HepG2 (cell line): Measurements from ENCODE around the gene CKAP2L. TPM values are rescaled to one million over a fixed set of nuclear protein-coding genes. Genes with fewer than 3 reads are reported as not detected.

Experiments used
- ATAC-seq: fragments of 200-7000 bp; cut with Tn5 transposase; 3 replicates; pipeline ENCODE4 v1.9.1; 2020; ENCODE audit warnings: mild to moderate bottlenecking, moderate library complexity
- BruUV-seq: library from RNA; stranded (reverse); fragments of 400-500 nt; replicated peaks from 2 replicates; lab custom pipeline; 2021; lab: Mats Ljungman, UMichigan
- CTCF ChIA-PET: fragments of 300-600 bp; formaldehyde crosslinking; extraction: SDS; loops from one replicate; lab custom pipeline; 2021; ENCODE audit warnings: low total read pairs, inconsistent platforms, low intra/inter-chr PET ratio; lab: Yijun Ruan, JAX
- POLR2A ChIA-PET: fragments of 350-600 bp; sonication (Branson Sonifier 250); formaldehyde crosslinking; loops from one replicate; lab custom pipeline; 2020; ENCODE audit warnings: antibody characterized with exemption, inconsistent platforms; lab: Yijun Ruan, JAX
- DNase-seq: peaks from one replicate; pipeline ENCODE4 v3.0.0-alpha.2; 2015; ENCODE audit warnings: low spot score
- FAIRE-seq: peaks from 3 replicates; lab custom pipeline; 2011; peaks lifted over from hg19 to GRCh38; lab: Jason Lieb, UNC
- H2AFZ ChIP-seq: one replicate; pipeline ENCODE4 v1.6.1; 2011; ENCODE audit warnings: low read length, inconsistent platforms
- H3K27ac ChIP-seq: fragments of 300-600 bp; 3 replicates; pipeline ENCODE4 v1.8.0; 2011; ENCODE audit warnings: mixed run types, mild to moderate bottlenecking, mixed read lengths, low read length, inconsistent platforms; ENCODE audit not compliant: insufficient read depth; ENCODE audit errors: extremely low read length
- H3K27me3 ChIP-seq, 2 experiments: fragments of 200-600 bp in 1 of 2; 2 replicates in 1 of 2; 3 replicates in 1 of 2; pipeline versions ENCODE4 v1.6.0 to v1.8.0; 2011; ENCODE audit warnings: low read length in 2 of 2, mild to moderate bottlenecking in 2 of 2, moderate library complexity in 2 of 2, inconsistent platforms in 1 of 2; ENCODE audit not compliant: insufficient read depth in 2 of 2, control insufficient read depth in 1 of 2
- H3K36me3 ChIP-seq, 2 experiments: fragments of 200-600 bp in 1 of 2; replicated peaks in 1 of 2; 2 replicates in 1 of 2; 3 replicates in 1 of 2; pipeline versions ENCODE4 v1.5.1 to v1.8.0; 2011; ENCODE audit warnings: low read length in 2 of 2, inconsistent platforms in 1 of 2; ENCODE audit not compliant: insufficient read depth in 2 of 2, control insufficient read depth in 1 of 2
- H3K4me1 ChIP-seq: 2 replicates; pipeline ENCODE4 v1.5.1; 2012; ENCODE audit warnings: low read length, inconsistent platforms; ENCODE audit not compliant: insufficient read depth
- H3K4me2 ChIP-seq: 2 replicates; pipeline ENCODE4 v1.6.0; 2011; ENCODE audit warnings: low read depth, low read length, inconsistent platforms
- H3K4me3 ChIP-seq, 3 experiments: fragments of 200-600 bp in 1 of 3; sonication (generic), shearing (Covaris generic) in 1 of 3; replicated peaks in 1 of 3; 2 replicates each; pipeline ENCODE4 v1.5.1; 2011 to 2016; ENCODE audit warnings: low read length in 3 of 3, inconsistent platforms in 2 of 3, low read depth in 2 of 3, mild to moderate bottlenecking in 2 of 3, control low read depth in 1 of 3, mixed read lengths in 1 of 3; ENCODE audit not compliant: insufficient read depth in 1 of 3
- H3K79me2 ChIP-seq: one replicate; pipeline ENCODE4 v1.6.1; 2011; ENCODE audit warnings: low read length, inconsistent platforms; ENCODE audit not compliant: insufficient read depth
- H3K9ac ChIP-seq: 2 replicates; pipeline ENCODE4 v1.6.0; 2011; ENCODE audit warnings: mild to moderate bottlenecking, low read depth, low read length, inconsistent platforms; ENCODE audit not compliant: insufficient read depth
- H3K9me3 ChIP-seq: 2 replicates; pipeline ENCODE4 v1.5.1; 2012; ENCODE audit warnings: mild to moderate bottlenecking, low read length
- H4K20me1 ChIP-seq: 2 replicates; pipeline ENCODE4 v1.6.0; 2011; ENCODE audit warnings: inconsistent platforms, mild to moderate bottlenecking, low read length, moderate library complexity; ENCODE audit not compliant: insufficient read depth
- KDM1A ChIP-seq: IDR thresholded peaks from 2 replicates; pipeline ENCODE4 v1.6.1; 2016; ENCODE audit warnings: missing compliant biosample characterization
- MEIS2 ChIP-seq: sonication (generic); formaldehyde crosslinking; IDR thresholded peaks from 2 replicates; pipeline ENCODE4 v1.9.0; 2021; ENCODE audit warnings: mild to moderate bottlenecking, missing genetic modification reagents
- NBN ChIP-seq: fragments of 450-650 bp; conservative IDR thresholded peaks from 2 replicates; pipeline ENCODE4 v1.6.1; 2017
- ZNF224 ChIP-seq: sonication (generic); formaldehyde crosslinking; IDR thresholded peaks from 2 replicates; pipeline ENCODE4 v1.5.0; 2020; ENCODE audit warnings: mild to moderate bottlenecking, missing genetic modification reagents
- ZNF282 ChIP-seq: fragments of 450-650 bp; IDR thresholded peaks from 2 replicates; pipeline ENCODE4 v1.6.1; 2018; ENCODE audit not compliant: partially characterized antibody
- ZNF44 ChIP-seq: sonication (generic); formaldehyde crosslinking; IDR thresholded peaks from 2 replicates; pipeline ENCODE4 v1.5.1; 2020; ENCODE audit warnings: mild to moderate bottlenecking, missing genetic modification reagents
- ZNF563 ChIP-seq: sonication (generic); formaldehyde crosslinking; IDR thresholded peaks from 2 replicates; pipeline ENCODE4 v1.8.0; 2022; ENCODE audit warnings: mild to moderate bottlenecking, moderate library complexity, missing genetic modification reagents
- WGBS: methylation state at CpG from one replicate; pipeline ENCODE4 v1.1.6; 2017; ENCODE audit warnings: low lambda C conversion rate; 5-methylcytosine and 5-hydroxymethylcytosine counted together
- in situ Hi-C: cut with HindIII; loops from 2 replicates; pipeline ENCODE4 v1.10.0; 2017; ENCODE audit warnings: low pct_unique_long_range_greater_than_20kb; ENCODE audit not compliant: extremely low pct_ligation_motif_present
- intact Hi-C: fragments of 100-400 bp; cut with micrococcal nuclease; formaldehyde crosslinking; loops from one replicate; pipeline ENCODE4 v1.10.0; 2022; ENCODE audit not compliant: unreplicated experiment
- polyA plus RNA-seq, 8 experiments: library from polyadenylated mRNA; depleted of rRNA in 3 of 8; stranded (reverse) in 7 of 8; unstranded in 1 of 8; fragments of >200 nt; fragmentation: Illumina TruSeq in 4 of 8; extraction: Trizol in 4 of 8; gene quantifications; 2 replicates each; pipeline versions ENCODE4 v1.2.1 to v1.2.3, GENCODE V29; 2011 to 2016; ENCODE audit warnings: low read depth in 4 of 8, missing spikeins in 1 of 8, mixed read lengths in 1 of 8; ENCODE audit not compliant: insufficient read depth in 1 of 8
- total RNA-seq, 5 experiments: library from RNA; depleted of rRNA; stranded (reverse); fragments of >200 nt; fragmentation: Illumina TruSeq; extraction: Trizol; gene quantifications; 2 replicates each; pipeline ENCODE4 v1.2.3, GENCODE V29; 2016; ENCODE audit warnings: low read depth in 1 of 5
- TF ChIP-seq, protein P1 (sequence below): sonication (generic); formaldehyde crosslinking; IDR thresholded peaks from 2 replicates; pipeline ENCODE4 v1.4.0; 2020; ENCODE audit warnings: missing genetic modification reagents, borderline replicate concordance
- TF ChIP-seq, protein P2 (sequence below): sonication (generic); formaldehyde crosslinking; IDR thresholded peaks from 2 replicates; pipeline ENCODE4 v1.4.0; 2020; ENCODE audit warnings: missing genetic modification reagents

The CKAP2L gene
- total and polyA plus RNA-seq, 2 of the 13 experiments (the other 11 are each of a cell fraction or from before 2014, with no cell fraction given) = 7.1 to 9.5 TPM

DNA sequence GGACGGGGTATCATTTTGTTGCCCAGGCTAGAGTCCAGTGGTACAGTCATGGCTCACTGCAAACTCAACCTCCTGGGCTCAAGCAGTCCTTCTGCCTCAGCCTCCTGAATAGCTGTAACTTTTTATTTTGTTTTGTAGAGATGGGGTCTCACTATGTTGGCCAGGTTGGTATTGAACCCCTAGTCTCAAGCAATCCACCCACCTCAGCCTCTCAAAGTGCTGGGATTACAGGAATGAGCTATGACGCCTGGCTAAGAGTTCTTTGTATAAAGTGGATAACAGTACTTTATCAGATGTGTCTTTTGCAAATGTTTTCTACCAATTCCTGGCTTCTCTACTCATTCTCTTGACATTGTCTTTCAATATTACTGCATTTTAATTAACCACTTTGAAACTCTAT, 60.7 kb downstream of the CKAP2L start:
- H3K4me2 ChIP-seq = no peak overlapping the region
- H3K4me1 ChIP-seq = no peaks in the 10 kb centered on the region
- no peaks in the 10 kb centered on the region for H3K79me2 ChIP-seq
- no peak overlapping the region for H3K27ac ChIP-seq
- TF ChIP-seq ZNF44 = no peak
- no peak for TF ChIP-seq ZNF282
- H3K9me3 ChIP-seq = no peaks in the 10 kb centered on the region
- no peak for FAIRE-seq
- intact Hi-C loops = no loop called here
- H3K9ac ChIP-seq = no peak overlapping the region
- ChIA-PET POLR2A (no interaction called here), CTCF (no interaction called here)
- H4K20me1 ChIP-seq = no peaks in the 10 kb centered on the region
- BruUV-seq = no TSS peak
- no peak for DNase-seq
- H3K4me3 ChIP-seq = no peak overlapping the region
- ATAC-seq = no peak
- WGBS = 11% methylated on average over 2 of the region's 2 CpGs
- no peak overlapping the region for H2AFZ ChIP-seq
- in situ Hi-C loops = no loop called here
- no peaks in the 10 kb centered on the region for H3K36me3 ChIP-seq
- peaks cover 0 to 9% of the 10 kb centered on the region in 2 experiments; a peak in 2 of 5 replicates for H3K27me3 ChIP-seq

DNA sequence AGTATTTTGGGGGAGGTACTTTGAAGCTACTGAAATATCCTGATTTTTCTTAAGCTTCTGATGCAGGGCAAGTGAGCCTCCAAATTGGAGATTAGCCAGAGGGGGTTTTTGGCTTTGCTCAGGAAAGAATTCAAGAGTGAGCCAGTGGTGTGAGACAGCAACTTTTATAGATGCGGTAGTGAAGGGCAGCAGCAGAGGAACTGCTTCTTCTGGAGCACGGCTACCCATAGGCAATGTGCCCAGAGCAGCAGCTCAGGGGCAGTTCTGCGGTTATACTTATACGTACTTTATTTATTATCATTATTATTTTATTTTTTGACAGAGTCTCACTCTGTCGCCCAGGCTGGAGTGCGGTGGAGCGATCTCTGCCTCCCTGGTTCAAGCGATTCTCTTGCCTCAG, 63.4 kb downstream of the CKAP2L start:
- Histone ChIP-seq H3K9ac (no peak overlapping the region), H2AFZ (no peak overlapping the region), H3K9me3 (no peaks in the 10 kb centered on the region), H3K79me2 (no peaks in the 10 kb centered on the region), H3K4me1 (no peaks in the 10 kb centered on the region), H3K4me3 (no peak overlapping the region)
- in situ Hi-C loops (no loop called here), intact Hi-C loops (no loop called here)
- BruUV-seq = no TSS peak
- ChIA-PET POLR2A (no interaction called here), CTCF (no interaction called here)
- no peak for TF ChIP-seq ZNF563 (CRISPR knock-in tag)
- TF ChIP-seq, protein P1, sequence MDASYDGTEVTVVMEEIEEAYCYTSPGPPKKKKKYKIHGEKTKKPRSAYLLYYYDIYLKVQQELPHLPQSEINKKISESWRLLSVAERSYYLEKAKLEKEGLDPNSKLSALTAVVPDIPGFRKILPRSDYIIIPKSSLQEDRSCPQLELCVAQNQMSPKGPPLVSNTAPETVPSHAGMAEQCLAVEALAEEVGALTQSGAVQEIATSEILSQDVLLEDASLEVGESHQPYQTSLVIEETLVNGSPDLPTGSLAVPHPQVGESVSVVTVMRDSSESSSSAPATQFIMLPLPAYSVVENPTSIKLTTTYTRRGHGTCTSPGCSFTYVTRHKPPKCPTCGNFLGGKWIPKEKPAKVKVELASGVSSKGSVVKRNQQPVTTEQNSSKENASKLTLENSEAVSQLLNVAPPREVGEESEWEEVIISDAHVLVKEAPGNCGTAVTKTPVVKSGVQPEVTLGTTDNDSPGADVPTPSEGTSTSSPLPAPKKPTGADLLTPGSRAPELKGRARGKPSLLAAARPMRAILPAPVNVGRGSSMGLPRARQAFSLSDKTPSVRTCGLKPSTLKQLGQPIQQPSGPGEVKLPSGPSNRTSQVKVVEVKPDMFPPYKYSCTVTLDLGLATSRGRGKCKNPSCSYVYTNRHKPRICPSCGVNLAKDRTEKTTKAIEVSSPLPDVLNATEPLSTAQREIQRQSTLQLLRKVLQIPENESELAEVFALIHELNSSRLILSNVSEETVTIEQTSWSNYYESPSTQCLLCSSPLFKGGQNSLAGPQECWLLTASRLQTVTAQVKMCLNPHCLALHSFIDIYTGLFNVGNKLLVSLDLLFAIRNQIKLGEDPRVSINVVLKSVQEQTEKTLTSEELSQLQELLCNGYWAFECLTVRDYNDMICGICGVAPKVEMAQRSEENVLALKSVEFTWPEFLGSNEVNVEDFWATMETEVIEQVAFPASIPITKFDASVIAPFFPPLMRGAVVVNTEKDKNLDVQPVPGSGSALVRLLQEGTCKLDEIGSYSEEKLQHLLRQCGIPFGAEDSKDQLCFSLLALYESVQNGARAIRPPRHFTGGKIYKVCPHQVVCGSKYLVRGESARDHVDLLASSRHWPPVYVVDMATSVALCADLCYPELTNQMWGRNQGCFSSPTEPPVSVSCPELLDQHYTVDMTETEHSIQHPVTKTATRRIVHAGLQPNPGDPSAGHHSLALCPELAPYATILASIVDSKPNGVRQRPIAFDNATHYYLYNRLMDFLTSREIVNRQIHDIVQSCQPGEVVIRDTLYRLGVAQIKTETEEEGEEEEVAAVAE (CRISPR knock-in tag) = no peak
- no peak for TF ChIP-seq NBN
- TF ChIP-seq, protein P2, sequence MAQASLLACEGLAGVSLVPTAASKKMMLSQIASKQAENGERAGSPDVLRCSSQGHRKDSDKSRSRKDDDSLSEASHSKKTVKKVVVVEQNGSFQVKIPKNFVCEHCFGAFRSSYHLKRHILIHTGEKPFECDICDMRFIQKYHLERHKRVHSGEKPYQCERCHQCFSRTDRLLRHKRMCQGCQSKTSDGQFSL (CRISPR knock-in tag) = no peak
- TF ChIP-seq ZNF224 (CRISPR knock-in tag) = no peak
- no peak for TF ChIP-seq KDM1A
- TF ChIP-seq MEIS2 (CRISPR knock-in tag) = no peak
- TF ChIP-seq, all 625 proteins: peak for 0
- no peaks in the 10 kb centered on the region for H4K20me1 ChIP-seq
- no peak for ATAC-seq
- DNase-seq = no peak
- no peak overlapping the region for H3K27ac ChIP-seq
- no peak for FAIRE-seq
- 79% methylated on average over 8 of the region's 8 CpGs for WGBS
- peaks cover 0 to 4% of the 10 kb centered on the region in 2 experiments; a peak in 1 of 5 replicates for H3K27me3 ChIP-seq
- no peak overlapping the region for H3K4me2 ChIP-seq
- H3K36me3 ChIP-seq = no peaks in the 10 kb centered on the region
